Fibroblast of mammary gland (primary cell): ENCODE results near the gene CCDC127.

Experiments
- DNase-seq: peaks from one replicate; pipeline ENCODE4 v3.0.0-alpha.2; 2010; ENCODE audit warnings: low read depth
- H3K4me3 ChIP-seq: 2 replicates; pipeline ENCODE4 v1.5.1; 2011; ENCODE audit warnings: low read depth, mild to moderate bottlenecking, low read length, moderate library complexity; ENCODE audit not compliant: control insufficient read depth
- TF ChIP-seq, protein P1 (sequence below): conservative IDR thresholded peaks from 2 replicates; pipeline ENCODE4 v1.5.1; 2011; ENCODE audit warnings: low read depth, low read length, inconsistent platforms; ENCODE audit not compliant: control insufficient read depth, insufficient read depth

CCDC127 gene

GRCh38 chr5:179401-179800 lies 38.6 kb downstream of the CCDC127 start:
- no peak overlapping the region for H3K4me3 ChIP-seq
- TF ChIP-seq, protein P1, sequence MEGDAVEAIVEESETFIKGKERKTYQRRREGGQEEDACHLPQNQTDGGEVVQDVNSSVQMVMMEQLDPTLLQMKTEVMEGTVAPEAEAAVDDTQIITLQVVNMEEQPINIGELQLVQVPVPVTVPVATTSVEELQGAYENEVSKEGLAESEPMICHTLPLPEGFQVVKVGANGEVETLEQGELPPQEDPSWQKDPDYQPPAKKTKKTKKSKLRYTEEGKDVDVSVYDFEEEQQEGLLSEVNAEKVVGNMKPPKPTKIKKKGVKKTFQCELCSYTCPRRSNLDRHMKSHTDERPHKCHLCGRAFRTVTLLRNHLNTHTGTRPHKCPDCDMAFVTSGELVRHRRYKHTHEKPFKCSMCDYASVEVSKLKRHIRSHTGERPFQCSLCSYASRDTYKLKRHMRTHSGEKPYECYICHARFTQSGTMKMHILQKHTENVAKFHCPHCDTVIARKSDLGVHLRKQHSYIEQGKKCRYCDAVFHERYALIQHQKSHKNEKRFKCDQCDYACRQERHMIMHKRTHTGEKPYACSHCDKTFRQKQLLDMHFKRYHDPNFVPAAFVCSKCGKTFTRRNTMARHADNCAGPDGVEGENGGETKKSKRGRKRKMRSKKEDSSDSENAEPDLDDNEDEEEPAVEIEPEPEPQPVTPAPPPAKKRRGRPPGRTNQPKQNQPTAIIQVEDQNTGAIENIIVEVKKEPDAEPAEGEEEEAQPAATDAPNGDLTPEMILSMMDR, result no peak
- DNase-seq, result no peak

GRCh38 chr5:178110-178509 lies 39.8 kb downstream of the CCDC127 start:
- H3K4me3 ChIP-seq, result no peak overlapping the region
- TF ChIP-seq, protein P1, result no peak
- DNase-seq, result no peak

GRCh38 chr5:176296-176823 lies 41.6 kb downstream of the CCDC127 start:
- DNase-seq, result no peak
- no peak overlapping the region for H3K4me3 ChIP-seq
- TF ChIP-seq, protein P1, result no peak

DNA sequence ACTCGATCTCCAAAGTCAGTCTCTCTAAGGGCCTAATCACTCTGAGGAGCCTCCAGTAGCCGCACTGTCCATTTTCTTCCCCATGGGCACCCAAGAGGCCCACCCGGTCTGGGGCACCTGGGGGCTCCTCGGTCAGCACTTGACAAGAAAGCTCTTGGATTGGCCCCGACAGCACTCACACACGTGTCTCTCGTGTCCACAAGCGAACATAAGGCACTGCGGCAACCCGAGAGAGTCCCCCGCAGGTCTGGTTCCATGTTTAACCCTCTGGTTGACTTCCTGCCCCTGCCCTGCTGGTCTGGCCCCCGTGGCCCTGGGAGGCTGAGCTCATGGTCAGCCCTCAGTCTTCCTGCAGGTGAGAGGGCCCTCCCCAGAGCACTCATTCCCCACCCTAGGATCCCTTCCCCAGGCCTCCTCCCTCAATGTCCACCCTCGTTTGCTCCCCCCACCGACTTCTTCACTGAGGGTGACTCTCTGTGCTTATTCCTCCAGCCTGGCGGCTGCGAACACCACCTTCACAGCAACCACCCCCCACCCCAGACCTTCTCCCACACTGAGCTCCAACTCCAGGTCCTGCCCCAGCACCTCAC lies 43.0 kb downstream of the CCDC127 start:
- H3K4me3 ChIP-seq, result no peak overlapping the region
- no peak for DNase-seq
- TF ChIP-seq, protein P1, result no peak

DNA sequence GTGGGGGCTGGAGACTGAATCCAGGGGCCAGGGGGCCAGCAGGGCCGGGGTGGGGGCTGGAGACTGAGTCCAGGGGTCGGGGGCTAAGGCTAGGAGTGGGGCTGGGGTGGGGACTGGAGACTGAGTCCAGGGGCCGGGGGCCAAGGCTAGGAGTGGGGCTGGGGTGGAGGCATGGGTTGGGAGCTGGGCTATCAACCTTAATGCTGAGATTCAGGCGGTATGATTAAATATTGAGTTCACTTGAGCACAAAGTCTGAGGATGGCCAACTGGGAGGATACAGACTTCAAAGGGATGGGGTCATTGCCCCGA lies 43.7 kb downstream of the CCDC127 start:
- H3K4me3 ChIP-seq, result no peak overlapping the region
- DNase-seq, result no peak
- TF ChIP-seq, protein P1, result no peak

GRCh38 chr5:173392-174290 lies 44.3 kb downstream of the CCDC127 start:
- no peak overlapping the region for H3K4me3 ChIP-seq
- no peak for DNase-seq
- TF ChIP-seq, protein P1, result no peak
